GOT3 (cell line): ENCODE measurements around the gene PREB.
"Not testable (repeated sequence)": the region's sequence is repeated elsewhere in the genome, so short reads cannot be mapped to it uniquely, and the experiment has no call there.

Experiments
- DNase-seq: peaks from one replicate; lab custom pipeline; 2025; ENCODE audit warnings: mixed read lengths; lab: John Stamatoyannopoulos, UW

PREB gene

GRCh38 chr2:27127883-27128667 is 6.4 kb downstream of the PREB start:
- no peak for DNase-seq

DNA sequence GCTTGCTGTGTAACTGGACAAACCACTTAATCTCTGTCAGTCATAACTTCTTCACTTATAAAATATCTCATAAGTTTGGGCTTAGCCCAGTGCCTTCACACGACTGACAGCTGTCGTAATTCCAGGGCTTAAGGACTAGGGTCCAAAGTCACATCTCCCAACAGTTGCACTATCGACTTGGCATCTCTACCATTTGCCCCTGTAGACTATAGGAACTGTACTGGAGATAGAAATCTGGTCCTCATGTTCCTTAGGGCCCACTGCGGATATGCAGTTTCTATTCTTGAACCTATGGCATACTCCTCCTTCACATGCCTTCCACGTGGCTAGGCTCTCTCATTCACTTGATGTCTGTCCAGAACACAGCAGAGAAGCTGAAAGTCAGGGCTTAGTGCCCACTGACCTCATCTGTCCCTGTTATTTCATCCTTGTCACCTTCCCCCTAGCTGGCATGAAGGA is 8.2 kb downstream of the PREB start:
- no peak for DNase-seq

GRCh38 chr2:27125104-27125503 is 9.3 kb downstream of the PREB start:
- no peak for DNase-seq

DNA sequence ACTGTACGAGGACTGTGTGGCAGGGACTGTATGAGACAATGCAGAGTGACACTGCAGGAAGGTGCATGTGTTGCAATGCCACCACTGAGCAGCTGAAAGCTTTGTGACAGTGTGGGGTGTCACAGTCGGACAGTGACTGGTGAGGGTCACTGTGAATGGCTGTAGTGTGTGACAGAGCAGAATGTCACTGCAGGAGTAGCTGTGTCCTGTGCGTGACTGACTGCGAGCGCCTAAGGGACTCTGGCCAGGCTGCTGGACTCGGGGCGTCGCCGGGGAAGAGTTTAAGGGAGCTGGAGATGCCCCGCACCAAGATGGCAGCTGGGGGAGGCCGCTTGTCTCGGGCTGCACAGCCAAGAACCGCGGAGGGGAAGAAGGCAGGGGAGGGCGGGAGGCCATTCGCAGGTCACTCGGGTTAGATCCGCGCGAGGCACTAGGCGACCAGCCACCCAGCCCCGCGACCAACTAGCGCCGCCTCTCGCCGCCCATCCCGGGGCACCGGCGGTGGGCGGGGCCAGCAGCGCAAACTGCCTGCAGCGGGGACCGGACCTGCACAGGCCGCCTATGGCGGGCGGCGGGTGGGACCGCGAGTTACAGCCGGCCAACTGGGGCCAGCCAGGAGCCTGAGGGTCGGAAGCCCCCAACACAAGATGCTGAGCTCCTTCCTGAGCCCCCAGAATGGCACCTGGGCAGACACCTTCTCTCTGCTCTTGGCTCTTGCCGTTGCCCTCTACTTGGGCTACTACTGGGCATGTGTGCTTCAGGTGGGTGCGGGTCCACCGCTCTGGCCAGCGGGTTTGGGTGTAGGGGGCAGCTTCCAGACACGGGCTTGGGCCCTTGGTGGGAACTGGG is 10.9 kb downstream of the PREB start, which contains the start of gene ABHD1:
ABHD1 (plus strand) TSS at position 514 of the 849 bp plus-strand sequence; CDS start at position 648, 134 bp downstream.
- DNase-seq, result no peak

DNA sequence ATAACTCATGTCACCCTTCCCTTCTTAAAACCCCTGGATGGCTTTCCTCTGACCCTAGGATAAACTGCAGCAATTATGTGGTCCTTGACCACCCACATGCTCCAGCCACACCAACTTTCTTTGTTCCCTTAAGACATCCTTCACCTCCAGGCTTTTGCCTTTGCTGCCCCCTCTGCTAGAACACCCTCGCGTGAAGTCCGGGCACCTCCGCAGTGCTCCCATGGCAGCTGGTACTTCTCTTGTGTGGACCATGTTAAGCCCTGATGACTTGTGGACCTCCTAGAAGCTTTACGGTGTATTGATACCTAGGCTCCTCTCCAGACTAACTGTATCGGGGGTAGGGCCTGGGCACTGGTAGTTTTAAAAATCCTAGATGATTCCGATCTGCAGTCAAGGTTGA is 11.6 kb downstream of the PREB start:
- DNase-seq, result no peak

DNA sequence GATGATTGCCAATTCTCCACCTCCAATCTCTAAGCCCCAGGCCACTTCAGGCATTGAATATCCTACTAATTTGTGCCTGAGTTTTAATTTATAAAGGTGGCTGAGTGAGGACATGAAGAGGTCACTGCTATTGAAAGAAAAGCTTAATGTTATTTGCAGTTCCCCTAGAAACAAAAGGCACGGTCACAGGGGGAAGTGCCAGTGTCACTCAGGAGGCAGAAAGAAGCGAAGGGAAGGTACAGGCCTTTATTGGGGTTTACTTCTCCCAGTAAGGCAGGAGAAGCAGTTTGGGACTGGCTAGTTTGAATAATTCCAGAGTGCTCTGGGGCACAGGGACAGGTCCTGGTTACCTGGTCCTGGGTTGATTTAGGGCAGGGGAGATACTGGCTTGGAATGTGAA is 12.5 kb downstream of the PREB start:
- no peak for DNase-seq

DNA sequence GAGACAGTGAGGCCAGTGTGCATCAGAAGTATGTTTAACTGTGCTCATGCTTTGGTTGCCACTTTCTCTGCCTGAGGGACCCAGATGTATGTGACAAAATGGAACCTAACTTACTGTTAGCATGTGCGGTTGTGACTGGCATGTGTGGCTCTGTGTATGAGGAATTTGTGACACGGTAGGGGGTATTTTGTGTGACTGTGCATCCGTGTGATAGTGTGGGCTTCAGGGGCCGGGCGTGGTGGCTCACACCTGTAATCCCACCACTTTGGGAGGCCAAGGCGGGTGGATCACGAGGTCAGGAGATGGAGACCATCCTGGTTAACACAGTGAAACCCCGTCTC is 15.1 kb downstream of the PREB start:
- DNase-seq, result not testable (repeated sequence)

- no peak for DNase-seq
These were observed 15.7 kb downstream of the PREB start, which contains the start of gene CGREF1 for GRCh38 chr2:27118525-27119329. TSS of gene CGREF1 (minus strand) at chr2:27119128. CDS start at chr2:27104366, 14,762 bp downstream.

DNA sequence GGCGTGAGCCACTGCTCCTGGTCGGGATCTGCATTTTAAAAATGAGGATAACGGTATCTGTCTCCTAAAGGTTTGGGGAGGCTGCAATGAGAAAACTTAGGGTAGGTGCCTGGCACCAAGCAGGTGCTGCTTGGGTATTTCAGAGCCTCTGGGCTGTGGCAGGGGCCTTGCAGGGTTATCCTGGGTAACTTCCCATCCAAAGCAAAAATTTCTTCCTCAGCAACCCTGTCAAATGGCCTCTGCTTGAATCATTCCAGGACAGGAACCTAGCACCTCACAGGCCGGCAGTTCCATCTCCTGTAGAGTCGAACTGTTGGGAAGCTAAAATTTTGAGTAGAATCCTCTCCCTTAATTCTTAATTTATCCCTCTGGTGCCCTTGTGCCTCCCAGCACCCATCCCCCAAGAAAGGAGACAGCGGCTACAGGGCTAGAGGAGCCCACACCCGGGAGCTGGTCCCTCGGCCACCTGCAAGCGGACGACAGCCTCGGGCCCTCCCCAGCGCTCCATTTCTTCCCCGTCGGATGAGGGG is 16.4 kb downstream of the PREB start:
- DNase-seq, result no peak

- no peak for DNase-seq
These were observed 18.9 kb downstream of the PREB start for GRCh38 chr2:27115519-27115918.

DNA sequence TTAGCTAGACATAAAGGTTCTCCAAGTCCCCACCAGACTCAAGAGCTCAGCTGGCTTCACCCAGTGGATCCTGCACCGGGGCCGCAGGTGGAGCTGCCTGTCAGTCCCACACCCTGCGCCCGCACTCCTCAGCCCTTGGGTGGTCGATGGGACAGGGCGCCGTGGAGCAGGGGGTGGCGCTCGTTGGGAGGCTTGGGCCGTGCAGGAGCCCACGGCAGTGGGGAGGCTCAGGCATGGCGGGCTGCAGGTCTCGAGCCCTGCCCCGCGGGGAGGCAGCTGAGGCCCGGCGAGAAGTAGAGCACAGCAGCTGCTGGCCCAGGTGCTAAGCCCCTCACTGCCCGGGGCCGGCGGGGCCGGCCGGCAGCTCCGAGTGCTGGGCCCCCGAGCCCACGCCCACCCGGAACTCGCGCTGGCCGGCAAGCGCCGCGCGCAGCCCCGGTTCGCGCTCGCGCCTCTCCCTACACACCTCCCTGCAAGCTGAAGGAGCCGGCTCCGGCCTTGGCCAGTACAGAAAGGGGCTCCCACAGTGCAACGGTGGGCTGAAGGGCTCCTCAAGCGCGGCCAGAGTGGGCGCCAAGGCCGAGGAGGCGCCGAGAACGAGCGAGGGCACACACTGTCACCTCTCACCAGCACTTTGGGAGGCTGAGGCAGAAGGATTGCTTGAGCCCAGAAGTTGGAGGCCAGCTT is 22.9 kb downstream of the PREB start:
- DNase-seq, result not testable (repeated sequence)

- not testable (repeated sequence) for DNase-seq
These were observed 23.7 kb downstream of the PREB start for GRCh38 chr2:27110603-27111352.

- DNase-seq, result no peak
These were observed 25.4 kb downstream of the PREB start for GRCh38 chr2:27109083-27109482.

GRCh38 chr2:27108221-27108620 is 26.2 kb downstream of the PREB start:
- no peak for DNase-seq

DNA sequence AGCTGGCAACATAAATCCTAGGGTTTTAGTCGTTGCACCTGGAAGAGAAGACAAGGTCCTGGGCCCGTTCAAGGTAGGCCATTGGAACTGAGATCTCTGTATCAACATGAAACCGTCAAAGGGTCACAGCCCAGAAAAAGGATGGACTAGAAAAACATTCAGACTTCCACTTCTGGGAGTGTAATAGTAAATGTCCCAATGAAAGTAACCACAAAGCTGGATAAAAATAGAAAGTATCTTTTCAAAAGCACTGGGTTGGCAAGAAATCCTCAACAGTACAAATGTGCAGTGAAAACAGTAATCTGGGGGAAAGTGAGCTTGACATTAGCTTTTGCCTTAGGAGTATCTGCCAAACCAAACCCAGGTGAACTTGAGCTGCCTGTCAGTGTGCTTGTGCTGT is 28.5 kb downstream of the PREB start:
- DNase-seq, result no peak

- no peak for DNase-seq
These were observed 32.1 kb downstream of the PREB start for GRCh38 chr2:27102329-27102728.

DNA sequence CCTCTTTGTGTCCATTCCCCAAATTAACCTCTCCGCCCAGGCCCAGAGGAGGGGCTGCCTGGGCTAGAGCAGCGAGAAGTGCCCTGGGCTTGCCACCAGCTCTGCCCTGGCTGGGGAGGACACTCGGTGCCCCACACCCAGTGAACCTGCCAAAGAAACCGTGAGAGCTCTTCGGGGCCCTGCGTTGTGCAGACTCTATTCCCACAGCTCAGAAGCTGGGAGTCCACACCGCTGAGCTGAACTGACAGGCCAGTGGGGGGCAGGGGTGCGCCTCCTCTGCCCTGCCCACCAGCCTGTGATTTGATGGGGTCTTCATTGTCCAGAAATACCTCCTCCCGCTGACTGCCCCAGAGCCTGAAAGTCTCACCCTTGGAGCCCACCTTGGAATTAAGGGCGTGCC is 34.4 kb downstream of the PREB start:
- DNase-seq, result no peak

GRCh38 chr2:27099334-27099955 is 35.0 kb downstream of the PREB start:
- no peak for DNase-seq

DNA sequence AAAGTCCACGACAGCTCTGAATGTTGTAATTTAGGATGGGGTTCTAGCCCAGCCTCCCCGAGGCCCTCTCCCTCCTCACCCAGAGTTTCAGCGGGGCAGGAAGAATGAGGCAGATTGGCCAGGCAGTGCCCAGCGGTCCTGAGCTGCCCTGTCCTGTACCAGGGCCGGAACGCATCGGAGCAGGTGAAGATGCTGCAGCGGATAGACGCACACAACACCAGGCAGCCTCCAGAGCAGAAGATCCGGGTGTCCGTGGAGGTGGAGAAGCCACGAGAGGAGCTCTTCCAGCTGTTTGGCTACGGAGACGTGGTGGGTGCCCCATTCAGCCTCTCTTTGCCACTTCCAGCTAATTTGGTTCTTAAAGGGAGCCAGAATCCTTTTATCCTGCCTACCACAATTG is 37.1 kb downstream of the PREB start:
- DNase-seq, result no peak

DNA sequence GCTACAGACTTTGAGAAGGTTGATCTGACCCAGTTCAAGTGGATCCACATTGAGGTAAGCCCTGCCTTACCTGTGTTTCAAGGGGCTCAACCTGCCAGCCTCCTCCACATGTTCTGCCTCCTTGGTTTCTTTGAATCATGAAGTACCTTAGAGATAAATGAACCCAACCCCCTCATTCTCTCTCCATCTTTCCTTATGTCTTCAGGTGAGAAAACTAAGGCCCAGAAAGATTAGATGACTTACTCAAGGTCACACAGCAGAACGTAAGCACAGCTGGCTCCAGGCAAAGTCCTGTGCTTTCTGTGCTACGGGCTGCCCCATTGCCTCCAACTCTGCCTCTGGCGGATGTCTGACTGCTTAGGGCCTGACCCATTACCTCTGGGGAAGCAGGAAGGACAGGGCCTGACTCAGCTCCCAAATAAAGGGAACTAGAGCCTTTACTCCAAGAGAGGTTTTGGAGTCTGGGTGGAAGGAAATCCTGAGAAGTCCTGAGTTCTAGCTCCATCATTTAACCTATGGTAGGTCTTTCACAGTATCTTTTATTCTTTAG is 37.6 kb downstream of the PREB start:
- DNase-seq, result no peak
